Neural progenitor cell (in vitro differentiated cells): ENCODE data around the gene NEK4.

ENCODE experiments used
- CTCF ChIP-seq: fragments of 200-600 bp; sonication (generic); IDR thresholded peaks from 2 replicates; pipeline ENCODE4 v1.5.1; 2017; ENCODE audit warnings: antibody characterized with exemption, mild to moderate bottlenecking
- EZH2 ChIP-seq: fragments of 200-600 bp; sonication (generic); IDR thresholded peaks from 2 replicates; pipeline ENCODE4 v1.6.1; 2017; ENCODE audit warnings: antibody characterized with exemption, mild to moderate bottlenecking, moderate library complexity
- EZH2phosphoT487 ChIP-seq: fragments of 200-600 bp; sonication (generic); IDR thresholded peaks from 2 replicates; pipeline ENCODE4 v1.6.1; 2017; ENCODE audit warnings: antibody characterized with exemption

- TF ChIP-seq EZH2 (no peak), CTCF (no peak), EZH2phosphoT487 (no peak)
These were observed 67.4 kb downstream of the NEK4 start for GRCh38 chr3:52703341-52703740.
